Peyer's patch (tissue), 4 donors: Measurements from ENCODE around the gene EIF1B. TPM values are rescaled to one million over a fixed set of nuclear protein-coding genes. Genes with fewer than 3 reads are reported as not detected.

Experiments used
- DNase-seq, 3 donors: peaks; one replicate each; pipeline ENCODE4 v3.0.0-alpha.2; 2017 to 2019
- H3K27ac ChIP-seq, 4 donors: fragments of 200-600 bp; sonication (generic); one replicate each; pipeline ENCODE4 v1.5.1; 2016 to 2019
- H3K27me3 ChIP-seq, 2 donors: fragments of 200-600 bp; sonication (generic); one replicate each; pipeline ENCODE4 v1.5.1; 2019
- H3K36me3 ChIP-seq, 3 donors: fragments of 200-600 bp; sonication (generic); one replicate each; pipeline ENCODE4 v1.5.1; 2016 to 2019
- H3K4me1 ChIP-seq, 4 donors: fragments of 200-600 bp; sonication (generic); one replicate each; pipeline ENCODE4 v1.5.1; 2016 to 2019
- H3K4me3 ChIP-seq, 4 donors: fragments of 200-600 bp; sonication (generic); 1 replicate in 3 of 4; 2 replicates in 1 of 4; pipeline ENCODE4 v1.5.1; 2016 to 2019; ENCODE audit warnings: mild to moderate bottlenecking in 1 of 4
- H3K9me3 ChIP-seq, 4 donors: fragments of 200-600 bp; sonication (generic); one replicate each; pipeline ENCODE4 v1.5.1; 2016 to 2019; ENCODE audit warnings: mild to moderate bottlenecking in 1 of 4
- POLR2A ChIP-seq, 2 donors: fragments of 450-650 bp; IDR thresholded peaks; one replicate each; pipeline ENCODE4 v1.5.1; 2017; ENCODE audit warnings: antibody characterized with exemption in 2 of 2, mild to moderate bottlenecking in 2 of 2, moderate library complexity in 2 of 2
- total RNA-seq, 4 donors: library from RNA; depleted of rRNA; stranded (reverse); fragments of >200 nt; gene quantifications; one replicate each; pipeline ENCODE4 v1.1.0, GENCODE V29; 2016
- TF ChIP-seq, protein P1 (sequence below), 6 experiments: fragments of 450-650 bp in 4 of 6; fragments of 200-600 bp in 2 of 6; sonication (generic) in 1 of 6; IDR thresholded peaks; one replicate each; pipeline ENCODE4 v1.5.1; 2017 to 2019; ENCODE audit warnings: antibody characterized with exemption in 6 of 6, mild to moderate bottlenecking in 3 of 6, moderate library complexity in 1 of 6

The EIF1B gene
- total RNA-seq, 4 donors from 2014 or later: 24.3 to 35.7 (median 32.5) TPM

DNA sequence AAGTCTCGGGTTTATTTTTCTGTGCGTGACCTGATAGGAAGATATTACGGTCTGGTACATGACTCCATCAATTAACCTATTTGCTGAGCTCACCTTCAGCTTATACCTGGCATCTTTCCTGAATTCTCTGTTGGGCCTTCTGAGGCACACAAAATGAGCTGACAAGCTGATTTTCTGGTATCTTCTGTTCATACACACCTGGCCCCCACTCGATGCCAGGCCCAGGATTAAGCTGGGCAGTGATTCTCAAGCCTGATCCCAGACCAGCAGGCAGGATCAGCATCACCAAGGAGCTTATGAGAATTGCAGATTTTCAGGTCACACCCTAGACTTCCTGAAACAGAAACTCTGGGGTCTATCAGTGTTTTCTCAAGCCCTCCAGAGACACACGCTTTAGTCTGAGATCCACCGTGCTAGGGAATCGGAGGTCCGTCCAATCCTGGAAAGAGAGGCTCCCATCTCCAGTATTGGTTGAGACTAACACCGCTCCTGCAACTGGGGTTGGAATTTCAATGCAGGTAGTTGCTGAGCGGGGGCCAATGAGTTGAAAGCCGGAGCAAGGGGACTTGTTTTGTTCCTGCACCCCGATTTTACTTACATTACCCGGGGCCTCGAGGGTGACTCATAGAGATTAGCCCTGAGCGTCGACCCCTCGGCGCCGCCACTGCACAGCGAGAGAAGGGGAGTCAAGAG, 636 bp upstream of the EIF1B start:
- Histone ChIP-seq H3K36me3 (peaks cover 0 to 25% (median 0%) of the 10 kb centered on the region in 3 donors), H3K4me3 (peak overlapping the region; percentile 88 to 99 (median 94)), H3K27me3 (no peaks in the 10 kb centered on the region), H3K4me1 (peaks cover 0 to 27% (median 0%) of the 10 kb centered on the region in 4 donors), H3K27ac (peak overlapping the region; percentile 83 to 96 (median 94)), H3K9me3 (no peaks in the 10 kb centered on the region)
- no peak for DNase-seq
- no peak for TF ChIP-seq POLR2A (IDR thresholded peaks at IDR 0.05)

DNA sequence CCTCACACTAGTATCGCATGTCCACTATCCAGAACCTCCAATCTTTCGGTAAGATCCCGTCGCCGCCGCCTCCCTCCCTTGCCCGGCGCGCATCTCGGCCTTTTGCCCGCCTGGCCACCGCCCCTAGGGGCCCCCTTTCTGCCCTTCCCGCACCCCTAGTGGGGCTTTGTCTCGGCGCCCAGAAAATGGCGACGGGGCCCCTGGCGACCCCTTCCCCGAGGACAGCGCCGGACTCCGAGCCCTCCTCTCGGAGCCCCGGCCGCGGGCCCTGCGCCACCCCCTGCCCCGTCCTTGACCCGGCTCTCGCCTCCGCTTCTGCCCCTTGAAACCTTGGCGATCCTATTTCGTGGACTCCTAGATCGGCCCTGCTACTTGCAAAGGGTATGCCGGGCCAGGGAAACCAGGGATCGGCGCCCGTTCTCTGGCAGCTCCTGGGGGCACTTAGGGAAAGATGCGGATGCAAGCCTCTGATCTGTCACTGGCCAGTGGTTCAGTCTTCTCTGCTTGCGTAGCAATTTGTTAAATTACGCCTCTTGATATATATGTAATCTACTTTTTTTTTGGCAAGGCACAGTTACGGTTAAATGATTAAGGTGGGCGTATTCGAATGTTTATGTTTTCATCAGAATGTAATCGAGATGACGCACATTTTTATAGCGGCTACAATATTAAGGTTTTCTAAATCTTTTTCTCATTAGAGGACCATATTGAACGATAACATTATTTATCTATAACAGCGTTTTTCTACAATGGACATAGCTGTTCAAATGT, 603 bp downstream of the EIF1B start:
- Histone ChIP-seq H3K9me3 (no peaks in the 10 kb centered on the region), H3K27me3 (no peaks in the 10 kb centered on the region), H3K27ac (peak overlapping the region; percentile 83 to 96 (median 94)), H3K4me1 (peaks cover 0 to 36% (median 0%) of the 10 kb centered on the region in 4 donors), H3K36me3 (peaks cover 0 to 34% (median 0%) of the 10 kb centered on the region in 3 donors), H3K4me3 (peak overlapping the region; percentile 88 to 99 (median 94))
- no peak for TF ChIP-seq POLR2A (IDR thresholded peaks at IDR 0.05)
- TF ChIP-seq, protein P1, sequence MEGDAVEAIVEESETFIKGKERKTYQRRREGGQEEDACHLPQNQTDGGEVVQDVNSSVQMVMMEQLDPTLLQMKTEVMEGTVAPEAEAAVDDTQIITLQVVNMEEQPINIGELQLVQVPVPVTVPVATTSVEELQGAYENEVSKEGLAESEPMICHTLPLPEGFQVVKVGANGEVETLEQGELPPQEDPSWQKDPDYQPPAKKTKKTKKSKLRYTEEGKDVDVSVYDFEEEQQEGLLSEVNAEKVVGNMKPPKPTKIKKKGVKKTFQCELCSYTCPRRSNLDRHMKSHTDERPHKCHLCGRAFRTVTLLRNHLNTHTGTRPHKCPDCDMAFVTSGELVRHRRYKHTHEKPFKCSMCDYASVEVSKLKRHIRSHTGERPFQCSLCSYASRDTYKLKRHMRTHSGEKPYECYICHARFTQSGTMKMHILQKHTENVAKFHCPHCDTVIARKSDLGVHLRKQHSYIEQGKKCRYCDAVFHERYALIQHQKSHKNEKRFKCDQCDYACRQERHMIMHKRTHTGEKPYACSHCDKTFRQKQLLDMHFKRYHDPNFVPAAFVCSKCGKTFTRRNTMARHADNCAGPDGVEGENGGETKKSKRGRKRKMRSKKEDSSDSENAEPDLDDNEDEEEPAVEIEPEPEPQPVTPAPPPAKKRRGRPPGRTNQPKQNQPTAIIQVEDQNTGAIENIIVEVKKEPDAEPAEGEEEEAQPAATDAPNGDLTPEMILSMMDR (IDR thresholded peaks at IDR 0.05): no peak
- DNase-seq: peak in 2 of 3 donors; percentile 31 to 62

DNA sequence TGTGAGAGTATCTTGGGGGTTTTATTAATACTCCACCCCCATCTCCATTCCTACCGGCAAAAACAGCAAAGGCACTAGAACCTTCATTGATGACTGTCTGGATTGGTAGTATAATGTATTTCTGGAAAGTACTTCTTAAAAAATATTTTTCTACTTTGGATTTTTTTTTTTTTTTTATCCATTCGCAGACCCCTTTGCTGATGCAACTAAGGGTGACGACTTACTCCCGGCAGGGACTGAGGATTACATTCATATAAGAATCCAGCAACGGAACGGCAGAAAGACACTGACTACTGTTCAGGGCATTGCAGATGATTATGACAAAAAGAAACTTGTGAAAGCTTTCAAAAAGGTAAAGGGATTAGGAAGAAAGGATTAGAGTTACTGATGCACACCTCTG, 1.2 kb downstream of the EIF1B start:
- TF ChIP-seq, protein P1 (IDR thresholded peaks at IDR 0.05): no peak
- no peak for TF ChIP-seq POLR2A (IDR thresholded peaks at IDR 0.05)
- Histone ChIP-seq H3K27ac (peak overlapping the region in 3 of 4 donors; percentile 94 to 96 (median 95)), H3K36me3 (peaks cover 0 to 34% (median 0%) of the 10 kb centered on the region in 3 donors), H3K4me1 (peaks cover 0 to 36% (median 0%) of the 10 kb centered on the region in 4 donors), H3K4me3 (peak overlapping the region; percentile 88 to 99 (median 94)), H3K9me3 (no peaks in the 10 kb centered on the region), H3K27me3 (no peaks in the 10 kb centered on the region)
- no peak for DNase-seq

DNA sequence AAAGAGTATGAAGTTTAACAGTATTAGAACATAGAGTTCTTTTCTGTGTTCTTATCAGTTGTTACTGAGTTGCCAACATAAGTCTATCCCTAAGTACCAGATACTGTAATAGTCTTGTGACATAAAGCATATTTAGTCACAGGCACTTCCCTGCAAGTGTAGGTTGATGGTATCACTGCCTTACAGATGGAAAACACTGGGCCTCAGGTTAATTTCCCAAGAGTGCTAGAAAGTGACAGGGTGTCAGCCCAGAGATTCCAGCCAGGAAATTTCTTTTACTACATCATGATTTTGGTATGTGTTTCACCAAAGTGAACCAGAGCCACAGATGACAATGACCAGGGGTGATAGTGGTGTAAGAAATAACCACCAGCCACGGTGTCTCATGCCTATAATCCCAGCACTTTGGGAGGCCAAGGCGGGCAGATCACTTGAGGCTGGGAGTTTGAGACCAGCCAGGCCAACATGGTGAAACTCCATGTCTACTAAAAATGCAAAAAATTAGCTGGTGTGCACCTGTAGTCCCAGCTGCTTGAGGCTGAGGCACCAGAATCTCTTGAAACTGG, 3.2 kb downstream of the EIF1B start:
- H3K4me3 ChIP-seq: no peak overlapping the region
- H3K27ac ChIP-seq: no peak overlapping the region
- peaks cover 0 to 36% (median 0%) of the 10 kb centered on the region in 4 donors for H3K4me1 ChIP-seq
- H3K36me3 ChIP-seq: peaks cover 0 to 34% (median 0%) of the 10 kb centered on the region in 3 donors
- H3K9me3 ChIP-seq: no peaks in the 10 kb centered on the region
- no peak for DNase-seq
- H3K27me3 ChIP-seq: no peaks in the 10 kb centered on the region
- TF ChIP-seq POLR2A (IDR thresholded peaks at IDR 0.05): no peak
- TF ChIP-seq, protein P1 (IDR thresholded peaks at IDR 0.05): no peak

DNA sequence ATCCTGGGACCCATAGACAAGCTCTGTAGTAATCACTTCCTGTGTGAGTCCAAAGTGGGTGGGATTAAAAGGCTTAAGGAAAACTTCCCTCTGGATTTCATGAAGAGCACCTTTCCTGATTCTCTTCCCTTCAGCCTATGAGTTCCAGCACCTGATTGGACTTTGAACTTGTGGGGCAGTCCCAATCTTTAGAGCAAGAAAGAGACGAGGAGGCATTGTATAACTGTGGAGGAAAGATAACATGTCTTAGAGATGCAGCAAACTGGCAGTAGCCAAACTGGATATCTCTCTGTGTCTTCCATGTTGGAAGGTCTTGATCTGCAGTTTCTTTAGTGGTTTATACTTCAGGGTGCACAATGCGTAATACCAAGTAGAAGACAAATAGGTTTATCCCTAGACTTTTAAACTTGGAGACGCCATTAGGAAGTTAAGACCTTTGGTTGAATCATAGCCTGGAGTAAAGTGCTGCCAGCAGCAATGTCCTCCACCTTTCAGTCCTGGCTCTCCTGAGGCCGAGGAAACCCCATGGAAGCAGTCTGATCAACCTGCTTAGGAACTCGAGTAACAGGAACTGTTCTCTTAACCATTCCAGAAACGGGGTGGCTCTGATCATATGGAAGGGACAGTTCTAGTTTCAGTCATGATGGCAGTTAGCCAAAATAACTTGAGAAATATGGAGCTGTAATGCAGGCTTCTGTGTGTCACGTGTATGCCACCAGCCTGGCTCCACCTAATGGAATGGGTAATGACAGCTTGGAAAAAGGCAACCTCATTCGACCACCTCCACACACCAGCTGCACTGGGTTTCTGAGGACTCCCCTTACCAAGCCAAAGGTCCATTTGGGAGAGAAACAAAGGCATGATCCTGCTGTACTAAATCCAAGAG, 4.7 kb downstream of the EIF1B start:
- no peaks in the 10 kb centered on the region for H3K9me3 ChIP-seq
- no peak for TF ChIP-seq POLR2A (IDR thresholded peaks at IDR 0.05)
- TF ChIP-seq, protein P1 (IDR thresholded peaks at IDR 0.05): no peak
- H3K36me3 ChIP-seq: peaks cover 0 to 34% (median 0%) of the 10 kb centered on the region in 3 donors
- H3K27ac ChIP-seq: peak overlapping the region in 2 of 4 donors; percentile 2 to 20
- peaks cover 0 to 30% (median 0%) of the 10 kb centered on the region in 4 donors for H3K4me1 ChIP-seq
- peak in 1 of 3 donors; percentile 66 for DNase-seq
- H3K4me3 ChIP-seq: no peak overlapping the region
- H3K27me3 ChIP-seq: no peaks in the 10 kb centered on the region
